Upper lobe of right lung (tissue), 1 donor: Measurements from ENCODE around the gene ECHDC3. TPM values are rescaled to one million over a fixed set of nuclear protein-coding genes. Genes with fewer than 3 reads are reported as not detected.

Experiments
- ATAC-seq: fragments of 200-7000 bp; cut with Tn5 transposase; one replicate; pipeline ENCODE4 v1.9.1; 2020; ENCODE audit warnings: mild to moderate bottlenecking, moderate library complexity
- DNase-seq: peaks from one replicate; pipeline ENCODE4 v3.0.0-alpha.2; 2020
- H3K27ac ChIP-seq: fragments of 200-600 bp; one replicate; pipeline ENCODE4 v1.8.0; 2022
- H3K27me3 ChIP-seq: fragments of 200-600 bp; one replicate; pipeline ENCODE4 v1.8.0; 2022; ENCODE audit warnings: mild to moderate bottlenecking
- H3K36me3 ChIP-seq: fragments of 200-600 bp; one replicate; pipeline ENCODE4 v1.8.0; 2022
- H3K4me1 ChIP-seq: fragments of 200-600 bp; one replicate; pipeline ENCODE4 v1.8.0; 2022
- H3K4me3 ChIP-seq: fragments of 200-600 bp; one replicate; pipeline ENCODE4 v1.8.0; 2022; ENCODE audit warnings: mild to moderate bottlenecking
- H3K9me3 ChIP-seq: fragments of 200-600 bp; one replicate; pipeline ENCODE4 v1.8.0; 2022
- CTCF ChIP-seq: fragments of 200-600 bp; IDR thresholded peaks from one replicate; pipeline ENCODE4 v1.8.0; 2022; ENCODE audit warnings: antibody characterized with exemption
- intact Hi-C: fragments of 100-400 bp; cut with DNase I; formaldehyde crosslinking; loops from one replicate; pipeline ENCODE4 v1.11.0; 2022
- total RNA-seq: library from RNA; stranded (reverse); fragmentation: NEBNext Ultra II Directional; extraction: Animal tissue kit (Norgen Biotek cat#: 25700); gene quantifications from one replicate; pipeline ENCODE4 v1.2.1, GENCODE V29; 2021
- donor health status: DM: no; HTN: yes; CAD: no; lungs with severe emphysema.

Gene ECHDC3
- total RNA-seq, 1 donor from 2014 or later: 39.4 TPM

- no peak for TF ChIP-seq CTCF
- Histone ChIP-seq H3K36me3 (no peaks in the 10 kb centered on the region), H3K4me3 (no peak overlapping the region), H3K27me3 (no peaks in the 10 kb centered on the region), H3K9me3 (no peaks in the 10 kb centered on the region), H3K27ac (no peak overlapping the region), H3K4me1 (no peaks in the 10 kb centered on the region)
- intact Hi-C loops: no loop called here
- ATAC-seq (peak; percentile 45), DNase-seq (no peak)
Observed at GRCh38 chr10:11776080-11776479, 33.9 kb downstream of the ECHDC3 start.

- ATAC-seq (no peak), DNase-seq (peak; percentile 52)
- Histone ChIP-seq H3K36me3 (no peaks in the 10 kb centered on the region), H3K9me3 (no peaks in the 10 kb centered on the region), H3K27ac (no peak overlapping the region), H3K4me1 (no peaks in the 10 kb centered on the region), H3K4me3 (no peak overlapping the region), H3K27me3 (no peaks in the 10 kb centered on the region)
- intact Hi-C loops: no loop called here
- no peak for TF ChIP-seq CTCF
Observed at GRCh38 chr10:11781114-11781513, 38.9 kb downstream of the ECHDC3 start.

GRCh38 chr10:11782793-11783557, 40.8 kb downstream of the ECHDC3 start:
- no peaks in the 10 kb centered on the region for H3K4me1 ChIP-seq
- DNase-seq: peak; percentile 20
- ATAC-seq: peak; percentile 66
- H3K4me3 ChIP-seq: no peak overlapping the region
- no peaks in the 10 kb centered on the region for H3K27me3 ChIP-seq
- H3K36me3 ChIP-seq: no peaks in the 10 kb centered on the region
- H3K9me3 ChIP-seq: no peaks in the 10 kb centered on the region
- peak; percentile 80 for TF ChIP-seq CTCF
- no peak overlapping the region for H3K27ac ChIP-seq
- intact Hi-C loops: no loop called here

GRCh38 chr10:11783558-11783865, 41.3 kb downstream of the ECHDC3 start:
- Histone ChIP-seq H3K4me3 (no peak overlapping the region), H3K27me3 (no peaks in the 10 kb centered on the region), H3K27ac (no peak overlapping the region), H3K36me3 (no peaks in the 10 kb centered on the region), H3K9me3 (no peaks in the 10 kb centered on the region), H3K4me1 (no peaks in the 10 kb centered on the region)
- ATAC-seq (no peak), DNase-seq (peak; percentile 37)
- TF ChIP-seq CTCF: no peak
- intact Hi-C loops: no loop called here

GRCh38 chr10:11787374-11787773, 45.2 kb downstream of the ECHDC3 start:
- intact Hi-C loops: no loop called here
- H3K36me3 ChIP-seq: no peaks in the 10 kb centered on the region
- H3K4me3 ChIP-seq: no peak overlapping the region
- no peak for ATAC-seq
- no peak for DNase-seq
- H3K27me3 ChIP-seq: no peaks in the 10 kb centered on the region
- no peak for TF ChIP-seq CTCF
- H3K9me3 ChIP-seq: no peaks in the 10 kb centered on the region
- no peaks in the 10 kb centered on the region for H3K4me1 ChIP-seq
- no peak overlapping the region for H3K27ac ChIP-seq

GRCh38 chr10:11787846-11788245, 45.7 kb downstream of the ECHDC3 start:
- Histone ChIP-seq H3K4me1 (no peaks in the 10 kb centered on the region), H3K9me3 (no peaks in the 10 kb centered on the region), H3K27ac (no peak overlapping the region), H3K36me3 (no peaks in the 10 kb centered on the region), H3K27me3 (no peaks in the 10 kb centered on the region), H3K4me3 (no peak overlapping the region)
- no peak for TF ChIP-seq CTCF
- intact Hi-C loops: no loop called here
- ATAC-seq (peak; percentile 34), DNase-seq (no peak)
